GM18868 (cell line): Measurements from ENCODE around the gene NDST3.
A peak's percentile ranks its signal among the peaks of the same experiment; 100 is the strongest.
"Not testable (repeated sequence)": the region's sequence is repeated elsewhere in the genome, so short reads cannot be mapped to it uniquely, and the experiment has no call there.

Experiments
- ATAC-seq: cut with Tn5 transposase; IDR thresholded peaks from one replicate; pipeline ENCODE4 v1.9.1; 2021; ENCODE audit warnings: mild to moderate bottlenecking, moderate library complexity; ENCODE audit not compliant: unreplicated experiment

Gene NDST3

GRCh38 chr4:118265312-118266144 is 231.2 kb downstream of the NDST3 start:
- no peak for ATAC-seq

- ATAC-seq = not testable (repeated sequence)
Measured at GRCh38 chr4:118266145-118266496, 231.8 kb downstream of the NDST3 start.

- no peak for ATAC-seq
Measured at GRCh38 chr4:118268780-118269179, 234.5 kb downstream of the NDST3 start.

GRCh38 chr4:118270492-118270891 is 236.2 kb downstream of the NDST3 start:
- peak; percentile 71 for ATAC-seq

GRCh38 chr4:118271788-118272187 is 237.5 kb downstream of the NDST3 start:
- ATAC-seq = no peak

- no peak for ATAC-seq
Measured at GRCh38 chr4:118273642-118274041, 239.4 kb downstream of the NDST3 start.

GRCh38 chr4:118276580-118276979 is 242.3 kb downstream of the NDST3 start:
- ATAC-seq = no peak

GRCh38 chr4:118277243-118277642 is 243.0 kb downstream of the NDST3 start:
- ATAC-seq = no peak

- ATAC-seq = peak; percentile 84
Measured at GRCh38 chr4:118278473-118279274, 244.4 kb downstream of the NDST3 start.

- no peak for ATAC-seq
Measured at GRCh38 chr4:118279328-118279727, 245.0 kb downstream of the NDST3 start.

GRCh38 chr4:118279920-118280432 is 245.7 kb downstream of the NDST3 start:
- ATAC-seq = no peak

GRCh38 chr4:118280501-118281218 is 246.4 kb downstream of the NDST3 start:
- peak; percentile 26 for ATAC-seq

- no peak for ATAC-seq
Measured at GRCh38 chr4:118281611-118282442, 247.5 kb downstream of the NDST3 start.

GRCh38 chr4:118282692-118283091 is 248.4 kb downstream of the NDST3 start:
- ATAC-seq = no peak

- peak; percentile 55 for ATAC-seq
Measured at GRCh38 chr4:118284169-118284568, 249.9 kb downstream of the NDST3 start.

- ATAC-seq = no peak
Measured at GRCh38 chr4:118285931-118286330, 251.6 kb downstream of the NDST3 start.

- ATAC-seq = no peak
Measured at GRCh38 chr4:118286685-118287084, 252.4 kb downstream of the NDST3 start.

GRCh38 chr4:118287711-118288451 is 253.6 kb downstream of the NDST3 start:
- no peak for ATAC-seq

GRCh38 chr4:118289794-118290193 is 255.5 kb downstream of the NDST3 start:
- no peak for ATAC-seq

- ATAC-seq = no peak
Measured at GRCh38 chr4:118290951-118291350, 256.7 kb downstream of the NDST3 start.
